Activated naive CD4-positive, alpha-beta T cell treated with anti-CD3 and anti-CD28 coated beads, Interleukin-2, amount 50 U/mL, for 24 hours (primary cell): ENCODE measurements around the gene SMARCE1.

Experiments
- H3K27ac Mint-ChIP-seq: one replicate; pipeline ENCODE4 v1.8.0; 2021; ENCODE audit warnings: mild to moderate bottlenecking, mixed read lengths
- H3K27me3 Mint-ChIP-seq: one replicate; pipeline ENCODE4 v1.8.0; 2021; ENCODE audit warnings: mixed read lengths
- H3K36me3 Mint-ChIP-seq: one replicate; pipeline ENCODE4 v1.8.0; 2021; ENCODE audit warnings: mixed read lengths
- H3K4me1 Mint-ChIP-seq: one replicate; pipeline ENCODE4 v1.8.0; 2021; ENCODE audit warnings: mixed read lengths
- H3K4me3 Mint-ChIP-seq: one replicate; pipeline ENCODE4 v1.8.0; 2021; ENCODE audit warnings: mild to moderate bottlenecking, mixed read lengths
- H3K9me3 Mint-ChIP-seq: one replicate; pipeline ENCODE4 v1.8.0; 2021; ENCODE audit warnings: mixed read lengths

The SMARCE1 gene

DNA sequence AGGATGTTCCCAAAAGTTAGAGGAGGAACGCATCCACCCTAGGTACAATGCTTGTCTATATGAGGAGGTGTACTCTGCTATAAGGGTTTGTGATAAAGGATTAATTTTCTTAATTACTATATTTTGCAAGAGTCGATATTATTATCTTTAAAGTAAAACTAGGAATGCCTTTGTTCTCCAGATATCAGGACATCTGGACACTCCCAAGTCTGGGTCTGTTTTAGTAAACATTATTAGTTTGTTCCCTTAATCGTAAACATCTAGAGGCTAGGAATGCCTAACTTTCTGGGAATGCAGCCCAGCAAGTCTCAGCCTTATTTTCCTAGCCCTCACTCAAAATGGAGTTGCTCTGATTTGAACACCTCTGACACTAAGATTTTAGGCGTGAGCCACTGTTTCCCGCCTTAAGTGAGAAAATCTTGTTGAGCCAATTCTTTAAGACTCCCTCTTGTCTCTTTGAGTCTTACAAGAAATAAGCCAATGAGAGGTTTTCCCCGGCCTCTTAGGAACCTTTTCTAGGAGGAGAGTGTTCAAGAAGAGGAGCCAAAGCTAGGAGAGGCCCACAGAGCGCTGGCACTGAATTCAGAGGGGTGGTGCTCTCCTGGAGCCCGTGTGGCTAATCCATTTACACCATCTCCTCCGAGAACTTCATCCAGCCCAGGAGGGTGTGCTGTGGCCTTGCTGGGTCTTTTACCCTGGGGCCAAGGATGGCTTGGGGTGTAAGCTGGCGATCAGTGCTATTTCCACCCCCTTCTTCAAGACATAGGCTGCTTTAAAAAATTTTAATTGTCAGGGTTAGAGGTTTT lies 40.9 kb downstream of the SMARCE1 start:
- Mint-ChIP-seq H3K4me3 (peak overlapping the region; percentile 33), H3K9me3 (no peaks in the 10 kb centered on the region), H3K4me1 (peaks cover 99% of the 10 kb centered on the region), H3K27me3 (no peaks in the 10 kb centered on the region), H3K36me3 (no peaks in the 10 kb centered on the region), H3K27ac (peak overlapping the region; percentile 86)

DNA sequence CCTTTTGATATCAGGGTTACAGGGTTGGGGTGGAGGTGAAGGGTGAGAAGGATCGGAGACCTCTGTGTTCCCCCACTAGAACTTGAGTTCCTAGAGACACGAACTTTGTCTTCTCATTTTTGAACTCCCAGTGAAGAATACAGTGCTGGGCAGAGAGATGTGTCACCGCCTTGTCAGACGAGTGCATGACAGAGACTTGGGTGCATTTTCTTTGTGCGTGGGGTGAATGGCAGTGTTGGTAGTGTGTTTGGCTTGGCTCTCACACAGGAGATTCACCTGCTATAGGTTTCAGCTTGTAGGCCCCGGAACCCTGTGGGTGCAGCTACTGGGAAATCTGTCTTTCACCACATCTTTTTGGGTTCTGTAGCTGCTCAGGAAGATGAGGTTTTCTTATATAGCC lies 42.3 kb downstream of the SMARCE1 start:
- Mint-ChIP-seq H3K27ac (peak overlapping the region; percentile 86), H3K4me3 (peak overlapping the region; percentile 51), H3K27me3 (no peaks in the 10 kb centered on the region), H3K4me1 (peaks cover 98% of the 10 kb centered on the region), H3K9me3 (no peaks in the 10 kb centered on the region), H3K36me3 (no peaks in the 10 kb centered on the region)

DNA sequence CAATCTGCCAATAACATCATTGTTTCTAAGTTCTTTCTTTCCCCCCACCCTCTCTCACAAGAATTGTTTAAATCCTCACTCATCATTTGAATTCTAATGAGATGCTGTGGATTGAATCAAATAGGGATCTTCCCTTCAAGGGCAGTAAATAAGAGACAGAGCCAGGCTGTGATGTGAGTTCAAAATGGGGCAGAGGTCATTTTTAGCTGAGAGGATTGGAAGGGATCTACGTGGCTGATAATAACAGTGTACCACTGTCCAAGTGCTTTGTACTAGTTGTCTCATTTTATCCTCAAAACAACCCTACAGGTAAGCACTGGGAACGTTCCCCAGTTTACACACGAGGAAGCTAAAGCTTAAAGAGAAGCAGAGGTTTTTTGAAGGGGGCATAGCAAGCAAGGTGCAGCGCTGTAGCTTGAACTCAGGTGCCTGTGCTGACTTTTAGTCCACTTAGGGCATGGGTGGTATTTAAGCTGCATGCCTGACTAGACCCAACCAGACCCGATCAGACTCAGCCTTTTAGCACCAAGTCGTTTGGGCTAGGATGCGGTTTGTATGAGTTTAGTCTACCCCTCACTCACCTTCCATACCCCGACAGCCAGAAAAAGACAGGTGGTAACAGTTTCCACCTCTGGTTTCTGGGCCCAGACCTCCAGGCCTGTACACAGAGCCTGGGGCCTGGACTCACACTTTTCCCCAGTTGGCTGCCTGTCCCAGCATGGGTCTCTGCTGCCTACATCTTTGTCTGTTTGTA lies 43.1 kb downstream of the SMARCE1 start:
- Mint-ChIP-seq H3K4me1 (peaks cover 98% of the 10 kb centered on the region), H3K9me3 (no peaks in the 10 kb centered on the region), H3K27me3 (no peaks in the 10 kb centered on the region), H3K4me3 (peak overlapping the region; percentile 66), H3K27ac (peak overlapping the region; percentile 83), H3K36me3 (no peaks in the 10 kb centered on the region)

DNA sequence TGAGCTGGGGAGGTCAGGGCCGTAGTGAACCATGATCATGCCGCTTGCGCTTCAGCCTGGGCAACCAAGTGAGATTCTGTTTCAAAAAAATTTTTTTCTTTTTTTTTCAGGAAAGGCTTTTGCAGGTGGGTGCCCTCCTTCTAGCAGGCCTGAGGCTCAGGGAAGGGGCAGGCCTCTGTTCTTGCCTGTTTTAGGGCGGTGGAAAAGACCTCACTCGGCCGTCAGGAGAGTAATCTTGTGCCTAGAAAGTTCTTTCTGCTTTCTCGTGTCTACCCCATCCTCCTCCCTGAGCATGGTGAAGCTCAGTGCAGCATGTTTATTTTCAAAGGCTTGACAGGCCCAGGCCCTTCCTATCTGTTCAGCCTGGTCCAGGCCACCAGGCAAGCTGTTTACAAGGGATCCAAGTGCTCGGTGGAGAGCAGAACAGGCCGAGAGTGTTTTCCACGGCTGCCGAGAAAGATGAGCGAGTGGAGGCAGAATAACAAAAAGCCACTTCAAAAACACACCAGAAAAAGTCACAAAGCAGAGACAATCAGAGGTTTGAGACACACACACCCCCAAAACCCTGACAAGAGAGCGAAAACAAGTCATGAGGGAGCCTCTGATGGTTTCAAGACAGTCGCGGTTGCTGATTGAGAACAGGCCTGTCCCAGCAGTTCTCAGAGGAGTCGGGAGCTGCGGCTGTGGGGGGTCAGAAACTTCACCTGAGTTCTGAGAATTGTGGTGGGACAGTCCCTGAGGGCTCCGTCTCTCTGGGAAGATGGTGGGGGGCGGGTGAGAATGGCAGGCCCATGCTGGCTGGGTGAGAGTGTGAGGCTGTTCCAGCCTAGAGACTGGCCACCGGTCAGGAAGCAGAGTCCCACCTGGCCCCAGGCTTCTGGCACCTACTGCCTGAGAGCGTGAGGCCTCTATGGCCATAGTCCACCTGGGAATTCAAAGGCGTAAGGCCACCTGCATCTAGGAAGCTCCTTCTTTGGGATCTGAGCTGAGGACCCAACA lies 44.9 kb downstream of the SMARCE1 start:
- Mint-ChIP-seq H3K36me3 (no peaks in the 10 kb centered on the region), H3K9me3 (no peaks in the 10 kb centered on the region), H3K4me1 (peaks cover 98% of the 10 kb centered on the region), H3K4me3 (peak overlapping the region; percentile 74), H3K27ac (peak overlapping the region; percentile 94), H3K27me3 (no peaks in the 10 kb centered on the region)

DNA sequence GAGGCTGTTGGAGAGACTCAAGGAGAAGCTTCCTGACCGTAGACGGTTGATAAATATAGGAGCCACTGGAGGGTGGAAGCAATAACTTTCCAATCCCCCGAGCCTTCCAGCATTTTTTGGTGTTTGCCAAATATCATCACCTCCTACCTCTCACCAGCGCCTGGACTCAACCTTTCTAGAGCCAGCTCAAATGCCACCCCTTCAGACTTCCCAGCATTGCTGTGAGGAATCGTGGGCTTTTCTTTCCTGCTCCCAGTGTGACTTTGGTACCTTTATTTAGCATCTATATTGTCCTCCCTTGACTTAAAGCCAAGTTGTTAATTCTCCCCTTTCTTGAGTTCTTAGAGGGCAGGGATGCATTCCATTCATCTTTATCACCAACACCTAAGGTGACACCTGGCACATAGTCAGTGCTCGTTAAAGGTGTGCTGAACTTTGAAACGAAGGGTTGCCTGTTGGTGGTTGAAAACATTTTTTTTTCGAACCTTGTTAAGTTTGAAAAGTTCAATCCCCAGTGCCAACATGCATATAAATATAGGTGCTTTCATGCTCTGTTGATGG lies 47.1 kb downstream of the SMARCE1 start:
- H3K4me1 Mint-ChIP-seq, result peaks cover 99% of the 10 kb centered on the region
- peaks cover 4% of the 10 kb centered on the region for H3K9me3 Mint-ChIP-seq
- H3K27ac Mint-ChIP-seq, result peak overlapping the region; percentile 90
- H3K4me3 Mint-ChIP-seq, result peak overlapping the region; percentile 57
- no peaks in the 10 kb centered on the region for H3K27me3 Mint-ChIP-seq
- no peaks in the 10 kb centered on the region for H3K36me3 Mint-ChIP-seq

DNA sequence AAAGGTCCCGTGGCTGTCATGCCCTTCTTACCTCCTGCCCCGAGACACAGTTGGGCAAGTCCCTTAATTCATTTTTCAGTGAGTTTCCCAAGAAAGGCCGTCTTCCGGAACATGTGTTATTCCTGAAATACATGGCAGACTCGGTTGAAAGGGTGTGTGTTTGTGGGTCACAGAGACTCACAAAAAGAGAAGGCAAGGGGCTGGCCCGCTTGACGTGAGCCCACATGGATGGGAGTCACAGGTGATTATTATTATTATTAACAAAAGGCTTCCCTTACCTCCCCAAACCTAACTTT lies 48.2 kb downstream of the SMARCE1 start:
- peaks cover 4% of the 10 kb centered on the region for H3K9me3 Mint-ChIP-seq
- H3K36me3 Mint-ChIP-seq, result no peaks in the 10 kb centered on the region
- H3K4me3 Mint-ChIP-seq, result peak overlapping the region; percentile 67
- peak overlapping the region; percentile 95 for H3K27ac Mint-ChIP-seq
- H3K4me1 Mint-ChIP-seq, result peaks cover 99% of the 10 kb centered on the region
- no peaks in the 10 kb centered on the region for H3K27me3 Mint-ChIP-seq

DNA sequence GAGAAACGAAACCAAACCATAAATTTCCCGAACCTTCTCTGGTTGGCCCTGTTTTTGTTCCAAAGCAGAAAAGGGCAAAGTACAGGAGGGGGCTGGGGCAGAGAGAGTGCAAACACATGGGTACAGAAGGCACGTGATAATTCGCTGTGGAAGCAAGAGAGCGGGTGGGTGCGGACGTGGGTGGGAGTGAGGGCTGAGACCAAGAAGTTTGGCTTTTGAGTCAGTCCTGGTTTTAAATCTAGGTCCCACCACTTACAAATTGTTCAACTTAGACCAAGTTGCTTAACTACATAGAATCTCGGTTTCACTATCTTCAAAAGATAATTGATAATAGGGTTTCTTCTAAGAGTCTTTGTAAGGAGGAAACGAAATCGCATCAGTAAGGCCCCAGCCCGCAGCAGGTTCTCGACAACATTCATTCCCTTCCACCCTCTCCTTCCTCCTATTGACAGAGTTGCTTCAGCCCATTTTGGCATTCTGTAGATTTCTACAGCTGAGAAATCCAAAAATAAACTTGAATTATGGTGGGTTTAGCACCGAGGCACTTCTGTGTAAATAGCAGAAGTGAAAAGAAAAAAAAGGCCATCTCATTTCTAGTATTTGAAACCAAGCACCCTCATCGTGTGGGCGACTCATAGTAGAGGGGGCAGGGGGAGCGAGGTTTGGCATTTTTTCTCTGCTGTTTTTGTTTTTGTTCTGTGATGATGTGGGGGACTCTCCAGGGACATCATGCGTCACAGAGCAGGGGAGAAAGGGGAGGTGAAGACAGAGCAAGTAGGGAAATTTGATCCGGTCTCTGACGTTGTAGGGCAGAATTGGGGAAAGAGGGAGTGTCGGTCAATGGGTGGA lies 48.8 kb downstream of the SMARCE1 start:
- peak overlapping the region; percentile 67 for H3K4me3 Mint-ChIP-seq
- H3K4me1 Mint-ChIP-seq, result peaks cover 99% of the 10 kb centered on the region
- H3K9me3 Mint-ChIP-seq, result peaks cover 4% of the 10 kb centered on the region
- H3K27ac Mint-ChIP-seq, result peak overlapping the region; percentile 95
- no peaks in the 10 kb centered on the region for H3K27me3 Mint-ChIP-seq
- H3K36me3 Mint-ChIP-seq, result no peaks in the 10 kb centered on the region

DNA sequence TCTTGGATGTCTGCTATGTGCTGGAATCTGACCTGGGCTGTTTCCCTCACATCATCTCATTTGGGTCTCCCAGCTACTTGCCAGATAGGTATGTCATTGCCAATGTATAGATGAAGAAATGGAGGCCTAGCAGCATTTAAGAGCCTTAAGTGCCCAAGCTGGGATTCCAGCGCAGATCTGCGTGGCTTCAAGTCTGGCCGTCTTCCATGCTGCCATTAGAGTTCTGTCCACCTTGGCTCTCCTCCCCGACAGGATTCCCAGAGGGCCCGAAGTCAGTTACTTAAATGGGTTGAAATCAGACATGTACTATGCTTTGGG lies 49.4 kb downstream of the SMARCE1 start:
- Mint-ChIP-seq H3K4me1 (peaks cover 98% of the 10 kb centered on the region), H3K27me3 (no peaks in the 10 kb centered on the region)

DNA sequence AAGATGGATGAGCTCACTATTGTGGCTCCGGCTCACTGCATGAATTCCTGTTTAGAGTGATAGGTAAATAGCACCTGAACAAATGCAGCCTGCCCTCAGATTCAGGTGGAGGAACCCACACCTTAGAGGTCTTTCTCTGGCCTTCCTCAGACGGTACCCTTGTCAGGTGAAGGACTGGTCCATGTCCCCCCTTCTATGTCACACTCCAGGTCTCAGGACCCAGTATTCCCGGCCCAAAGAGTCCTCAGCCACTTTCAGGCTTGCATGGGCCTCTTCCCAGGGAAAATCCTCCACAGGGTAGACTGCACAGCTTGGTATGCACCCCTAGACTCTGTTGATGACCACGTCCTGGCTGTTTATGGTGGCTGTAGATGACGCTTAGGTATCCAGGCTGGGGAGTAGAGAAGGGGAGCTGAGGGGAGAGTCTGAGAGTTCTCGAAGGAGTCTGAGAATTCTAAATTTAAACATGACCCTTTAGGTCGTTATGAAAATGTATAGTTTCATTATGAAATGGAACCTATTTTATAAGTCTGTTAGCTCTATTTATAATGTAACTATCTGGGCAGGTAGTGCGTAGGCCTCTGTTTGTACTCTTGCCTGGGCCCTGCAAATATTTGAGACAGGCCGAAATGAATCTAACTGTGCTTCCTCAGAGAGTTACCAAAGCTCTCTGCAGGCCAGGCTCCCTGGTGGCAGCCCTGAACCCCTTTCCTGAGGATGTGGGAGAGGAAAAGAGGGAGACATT lies 49.9 kb downstream of the SMARCE1 start:
- H3K4me1 Mint-ChIP-seq, result peaks cover 98% of the 10 kb centered on the region
- no peaks in the 10 kb centered on the region for H3K27me3 Mint-ChIP-seq
- H3K36me3 Mint-ChIP-seq, result no peaks in the 10 kb centered on the region
- peak overlapping the region; percentile 67 for H3K4me3 Mint-ChIP-seq
- peaks cover 4% of the 10 kb centered on the region for H3K9me3 Mint-ChIP-seq
- H3K27ac Mint-ChIP-seq, result peak overlapping the region; percentile 95

More for the DNA sequence above, 49.4 kb downstream of the SMARCE1 start:
- H3K27ac Mint-ChIP-seq, result peak overlapping the region; percentile 95
- H3K36me3 Mint-ChIP-seq, result no peaks in the 10 kb centered on the region
- peaks cover 4% of the 10 kb centered on the region for H3K9me3 Mint-ChIP-seq
- peak overlapping the region; percentile 67 for H3K4me3 Mint-ChIP-seq

DNA sequence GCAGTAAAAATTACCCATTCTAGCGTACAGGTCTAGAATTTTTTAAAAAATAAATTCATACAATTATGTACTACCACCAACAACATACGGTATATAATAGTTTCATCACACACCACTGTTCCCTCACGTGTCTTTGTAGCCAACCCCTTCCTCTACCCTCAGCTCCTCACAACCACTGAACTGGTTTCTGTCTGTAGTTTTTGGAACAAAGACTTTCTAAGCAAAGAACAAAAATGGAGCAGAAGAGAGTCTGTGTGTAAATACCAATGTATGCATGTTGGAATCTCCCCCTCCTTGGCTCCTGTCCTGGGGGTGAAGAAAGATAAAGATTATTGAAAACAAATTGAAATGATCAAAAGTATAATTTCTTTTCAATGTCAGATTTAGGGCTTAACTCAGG lies 50.5 kb downstream of the SMARCE1 start:
- peak overlapping the region; percentile 96 for H3K27ac Mint-ChIP-seq
- peaks cover 4% of the 10 kb centered on the region for H3K9me3 Mint-ChIP-seq
- peak overlapping the region; percentile 63 for H3K4me3 Mint-ChIP-seq
- no peaks in the 10 kb centered on the region for H3K27me3 Mint-ChIP-seq
- peaks cover 95% of the 10 kb centered on the region for H3K4me1 Mint-ChIP-seq
- no peaks in the 10 kb centered on the region for H3K36me3 Mint-ChIP-seq

DNA sequence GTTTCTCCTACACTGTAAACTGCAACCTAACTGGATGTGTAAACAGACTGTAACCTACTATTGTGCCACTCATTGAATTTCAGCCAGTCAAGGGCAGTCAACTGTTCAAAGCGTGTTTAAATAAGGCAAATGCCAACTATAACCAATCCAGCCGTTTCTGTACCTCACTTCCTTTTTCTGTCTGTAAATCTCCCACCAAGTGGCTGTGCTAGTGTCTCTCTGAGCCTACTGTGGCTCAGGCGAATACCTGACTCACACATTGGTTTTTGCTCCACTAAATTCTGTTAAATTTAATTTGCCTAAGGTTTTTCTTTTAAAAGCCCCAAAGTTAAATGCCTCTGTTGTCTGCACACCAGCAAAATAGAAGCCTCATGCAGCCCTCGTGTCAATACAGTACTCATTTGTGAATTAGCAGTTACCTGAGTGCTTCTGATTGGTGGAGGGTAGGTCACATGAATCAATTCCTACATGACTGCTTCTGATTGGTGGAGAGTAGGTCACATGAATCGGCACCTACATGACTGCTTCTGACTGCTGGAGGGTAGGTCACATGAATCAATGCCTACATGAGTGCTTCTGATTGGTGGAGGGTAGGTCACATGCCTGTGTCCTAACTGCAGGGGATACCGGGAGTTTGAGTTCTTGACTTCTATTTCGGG lies 51.2 kb downstream of the SMARCE1 start:
- Mint-ChIP-seq H3K9me3 (peaks cover 4% of the 10 kb centered on the region), H3K27ac (peak overlapping the region; percentile 96), H3K27me3 (no peaks in the 10 kb centered on the region), H3K36me3 (no peaks in the 10 kb centered on the region), H3K4me3 (peak overlapping the region; percentile 55), H3K4me1 (peaks cover 89% of the 10 kb centered on the region)

DNA sequence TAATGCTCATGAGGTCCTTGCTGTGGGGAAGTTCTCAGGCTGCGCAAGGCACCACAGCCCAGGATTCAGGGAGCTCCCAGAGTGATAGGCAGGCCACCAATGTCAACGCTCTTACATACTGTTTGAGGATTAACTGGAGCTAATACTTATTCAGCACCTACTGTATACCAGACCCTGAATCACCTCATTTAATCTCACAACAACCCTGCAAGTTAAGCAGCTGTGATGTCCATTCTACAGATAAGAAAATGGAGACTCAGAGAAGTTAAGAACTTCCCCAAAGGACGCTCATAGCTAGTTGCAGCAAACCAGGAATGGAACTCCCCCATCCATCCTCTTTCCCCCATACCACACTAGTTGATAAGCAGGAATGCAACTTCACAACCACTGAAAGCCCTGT lies 56.9 kb downstream of the SMARCE1 start:
- H3K9me3 Mint-ChIP-seq, result peaks cover 12% of the 10 kb centered on the region
- no peaks in the 10 kb centered on the region for H3K27me3 Mint-ChIP-seq
- H3K27ac Mint-ChIP-seq, result no peak overlapping the region
- H3K4me3 Mint-ChIP-seq, result no peak overlapping the region
- peaks cover 88% of the 10 kb centered on the region for H3K4me1 Mint-ChIP-seq
- H3K36me3 Mint-ChIP-seq, result peaks cover 9% of the 10 kb centered on the region

DNA sequence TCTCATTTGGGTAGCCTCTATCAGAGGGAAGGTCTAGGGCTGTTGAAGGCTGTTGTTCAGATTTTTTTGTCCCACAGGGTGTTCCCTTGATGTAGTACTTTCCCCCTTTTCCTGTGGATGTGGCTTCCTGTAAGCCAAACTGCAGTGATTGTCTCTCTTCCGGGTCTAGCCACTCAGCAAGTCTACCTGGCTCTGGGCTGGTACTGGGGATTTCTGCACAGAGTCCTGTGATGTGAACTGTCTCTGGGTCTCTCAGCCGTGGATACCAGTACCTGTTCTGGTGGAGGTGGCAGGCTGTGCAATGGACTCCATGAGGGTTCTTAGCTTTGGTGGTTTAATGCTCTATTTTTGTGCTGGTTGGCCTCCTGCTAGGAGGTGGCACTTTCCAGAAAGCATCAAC lies 59.1 kb downstream of the SMARCE1 start:
- H3K36me3 Mint-ChIP-seq, result peaks cover 20% of the 10 kb centered on the region

More for the DNA sequence above, 59.1 kb downstream of the SMARCE1 start:
- H3K27me3 Mint-ChIP-seq, result no peaks in the 10 kb centered on the region
- H3K27ac Mint-ChIP-seq, result peak overlapping the region; percentile 90
- H3K4me1 Mint-ChIP-seq, result peaks cover 89% of the 10 kb centered on the region
- peaks cover 19% of the 10 kb centered on the region for H3K9me3 Mint-ChIP-seq
- peak overlapping the region; percentile 59 for H3K4me3 Mint-ChIP-seq
